H1 (cell line): ENCODE measurements around the gene CWC15. TPM values are rescaled to one million over a fixed set of nuclear protein-coding genes. Genes with fewer than 3 reads are reported as not detected.

Source experiments
- BACH1 ChIP-seq: IDR thresholded peaks from 2 replicates; pipeline ENCODE4 v1.6.1; 2012; ENCODE audit warnings: low read length, improper control_type of control experiment
- CHD7 ChIP-seq: fragments of 300-600 bp; sonication (generic); IDR thresholded peaks from 2 replicates; pipeline ENCODE4 v1.7.1; 2012; ENCODE audit warnings: low read length, moderate library complexity, mild to moderate bottlenecking, inconsistent platforms; ENCODE audit not compliant: insufficient replicate concordance
- EZH2 ChIP-seq: fragments of 200-600 bp; sonication (generic); IDR thresholded peaks from 2 replicates; pipeline ENCODE4 v1.7.1; 2012; ENCODE audit warnings: low read depth, mild to moderate bottlenecking, moderate library complexity, low read length, inconsistent platforms; ENCODE audit not compliant: severe bottlenecking
- KDM1A ChIP-seq: fragments of 200-600, 300-600 bp; sonication (generic); IDR thresholded peaks from 2 replicates; pipeline ENCODE4 v1.7.1; 2016; ENCODE audit warnings: mild to moderate bottlenecking, low read length, borderline replicate concordance
- POLR2A ChIP-seq, 2 experiments: IDR thresholded peaks; 1 replicate in 1 of 2; 2 replicates in 1 of 2; pipeline ENCODE4 v1.6.1; 2011; ENCODE audit warnings: low read depth in 2 of 2, low read length in 2 of 2, mild to moderate bottlenecking in 2 of 2; ENCODE audit errors: control extremely low read depth in 1 of 2
- SIN3A ChIP-seq, 2 experiments: IDR thresholded peaks in 1 of 2; conservative IDR thresholded peaks in 1 of 2; 2 replicates each; pipeline ENCODE4 v1.6.1; 2011 to 2012; ENCODE audit warnings: low read length in 2 of 2, improper control_type of control experiment in 1 of 2, low read depth in 1 of 2, mild to moderate bottlenecking in 1 of 2
- SP4 ChIP-seq: IDR thresholded peaks from 2 replicates; pipeline ENCODE4 v1.6.1; 2012; ENCODE audit warnings: low read length, inconsistent platforms
- polyA plus RNA-seq, 7 experiments: library from polyadenylated mRNA; depleted of rRNA in 3 of 7; stranded (reverse) in 5 of 7; unstranded in 2 of 7; fragments of >200 nt in 5 of 7; fragments of 200-250 nt in 2 of 7; gene quantifications; 1 replicate in 5 of 7; 2 replicates in 1 of 7; 4 replicates in 1 of 7; pipeline versions ENCODE4 v1.2.1 to v1.2.3, GENCODE V29; 2011 to 2013; ENCODE audit warnings: missing spikeins in 2 of 7, mixed read lengths in 2 of 7
- total RNA-seq: library from RNA; stranded (reverse); fragmentation: NEBNext Ultra II Directional; extraction: Animal tissue kit (Norgen Biotek cat#: 25700); gene quantifications from 2 replicates; pipeline ENCODE4 v1.2.1, GENCODE V29; 2021

The CWC15 gene
- total and polyA plus RNA-seq, 2 of the 8 experiments (the other 6 are each of a cell fraction or from before 2014, with no cell fraction given), result 15.7 to 59.4 TPM

- TF ChIP-seq CHD7, result no peak
- no peak for TF ChIP-seq BACH1
- no peak for TF ChIP-seq EZH2
- TF ChIP-seq POLR2A (IDR thresholded peaks at IDR 0.05; ENCODE audit: control extremely low read depth in 1 of 2, low read depth in 2 of 2, low read length in 2 of 2), result no peak
- TF ChIP-seq KDM1A, result no peak
- TF ChIP-seq SIN3A (conservative IDR thresholded peaks at IDR 0.05 in 1 of 2, IDR thresholded peaks at IDR 0.05 in 1 of 2; ENCODE audit: low read depth in 1 of 2, low read length in 2 of 2), result no peak
- no peak for TF ChIP-seq SP4
Measured at GRCh38 chr11:94961255-94961654, 12.1 kb downstream of the CWC15 start (continued).
